HL-60 (cell line): ENCODE data around the gene TSC22D2.
A peak's percentile ranks its signal among the peaks of the same experiment; 100 is the strongest.

Source experiments
- DNase-seq, 2 experiments: peaks; one replicate each; pipeline ENCODE4 v3.0.0-alpha.2; 2010 to 2020; ENCODE audit warnings: low read depth in 1 of 2, low spot score in 1 of 2
- H3K27ac ChIP-seq: fragments of 250-450 bp; sonication (Bioruptor Pico); replicated peaks from 2 replicates; pipeline ENCODE4 v1.5.1; 2020; ENCODE audit warnings: mild to moderate bottlenecking, moderate library complexity
- H3K27me3 ChIP-seq: fragments of 250-450 bp; sonication (Bioruptor Pico); 2 replicates; pipeline ENCODE4 v1.5.1; 2021; ENCODE audit warnings: mild to moderate bottlenecking, moderate library complexity; ENCODE audit not compliant: insufficient read depth, poor library complexity, severe bottlenecking
- H3K4me3 ChIP-seq: replicated peaks from 2 replicates; pipeline ENCODE4 v1.5.1; 2011; ENCODE audit warnings: mild to moderate bottlenecking, control low read depth, low read length; ENCODE audit not compliant: insufficient read depth
- CTCF ChIP-seq: IDR thresholded peaks from one replicate; pipeline ENCODE4 v1.5.1; 2011; ENCODE audit warnings: low read length, control low read depth, inconsistent platforms; ENCODE audit not compliant: insufficient read depth
- GABPA ChIP-seq: IDR thresholded peaks from 2 replicates; pipeline ENCODE4 v1.6.1; 2012; ENCODE audit warnings: low read depth
- POLR2AphosphoS5 ChIP-seq: IDR thresholded peaks from 2 replicates; pipeline ENCODE4 v1.6.1; 2012; ENCODE audit warnings: low read depth
- REST ChIP-seq: IDR thresholded peaks from 2 replicates; pipeline ENCODE4 v1.6.1; 2012; ENCODE audit warnings: low read depth; ENCODE audit not compliant: insufficient replicate concordance
- SPI1 ChIP-seq: IDR thresholded peaks from 2 replicates; pipeline ENCODE4 v1.6.1; 2012; ENCODE audit warnings: low read depth, mild to moderate bottlenecking, borderline replicate concordance

The TSC22D2 gene

GRCh38 chr3:150412561-150413231 lies 4.6 kb downstream of the TSC22D2 start:
- TF ChIP-seq GABPA (no peak), SPI1 (no peak), POLR2AphosphoS5 (no peak), REST (no peak), CTCF (no peak)
- peak overlapping the region; percentile 8; the same call in 1 of the 2 replicates for H3K27ac ChIP-seq
- no peaks in the 10 kb centered on the region for H3K27me3 ChIP-seq
- peak overlapping the region; percentile 80 for H3K4me3 ChIP-seq
- peak; percentile 29 to 65 for DNase-seq

- DNase-seq = no peak
- Histone ChIP-seq H3K27me3 (no peaks in the 10 kb centered on the region), H3K4me3 (no peak overlapping the region), H3K27ac (no peak overlapping the region)
- TF ChIP-seq CTCF (no peak), GABPA (no peak), SPI1 (no peak), POLR2AphosphoS5 (no peak), REST (no peak)
Observed at GRCh38 chr3:150414258-150414657, 6.2 kb downstream of the TSC22D2 start.

- Histone ChIP-seq H3K27me3 (no peaks in the 10 kb centered on the region), H3K27ac (no peak overlapping the region), H3K4me3 (no peak overlapping the region)
- no peak for TF ChIP-seq POLR2AphosphoS5
- TF ChIP-seq CTCF = no peak
- no peak for TF ChIP-seq REST
- no peak for TF ChIP-seq GABPA
- DNase-seq = no peak
Observed at GRCh38 chr3:150414959-150415358, 6.9 kb downstream of the TSC22D2 start.
